CD14-positive monocyte (primary cell): ENCODE results near the gene SLC16A12. TPM values are rescaled to one million over a fixed set of nuclear protein-coding genes. Genes with fewer than 3 reads are reported as not detected.

Source experiments
- DNase-seq, 3 donors: peaks; one replicate each; pipeline ENCODE4 v3.0.0-alpha.2; 2011 to 2022
- H2AFZ ChIP-seq: 2 replicates; pipeline ENCODE4 v1.6.0; 2012; ENCODE audit warnings: mild to moderate bottlenecking, low read depth, low read length, inconsistent platforms; ENCODE audit not compliant: insufficient read depth, poor library complexity, severe bottlenecking
- H3K27ac ChIP-seq, 2 donors: 1 replicate in 1 of 2; 2 replicates in 1 of 2; pipeline ENCODE4 v1.5.1; 2012 to 2013; ENCODE audit warnings: low read length in 2 of 2, control low read depth in 1 of 2, inconsistent platforms in 1 of 2, low read depth in 1 of 2, mild to moderate bottlenecking in 1 of 2
- H3K27me3 ChIP-seq, 2 donors: one replicate each; pipeline versions ENCODE4 v1.6.0 to v1.6.1; 2011 to 2013; ENCODE audit warnings: low read length in 2 of 2; ENCODE audit not compliant: control insufficient read depth in 2 of 2, insufficient read depth in 2 of 2
- H3K36me3 ChIP-seq, 2 donors: replicated peaks in 1 of 2; 1 replicate in 1 of 2; 2 replicates in 1 of 2; pipeline versions ENCODE4 v1.5.1 to v1.6.1; 2012 to 2013; ENCODE audit warnings: low read length in 2 of 2, control low read depth in 1 of 2, inconsistent platforms in 1 of 2, mild to moderate bottlenecking in 1 of 2; ENCODE audit not compliant: insufficient read depth in 2 of 2, control insufficient read depth in 1 of 2
- H3K4me1 ChIP-seq, 2 donors: 1 replicate in 1 of 2; 2 replicates in 1 of 2; pipeline versions ENCODE4 v1.5.1 to v1.6.1; 2012 to 2013; ENCODE audit warnings: low read length in 2 of 2, control low read depth in 1 of 2, inconsistent platforms in 1 of 2, mild to moderate bottlenecking in 1 of 2, moderate library complexity in 1 of 2; ENCODE audit not compliant: insufficient read depth in 2 of 2, control insufficient read depth in 1 of 2
- H3K4me2 ChIP-seq: replicated peaks from 2 replicates; pipeline ENCODE3; 2012; ENCODE audit warnings: low read length, moderate library complexity, mild to moderate bottlenecking; ENCODE audit not compliant: poor library complexity, severe bottlenecking; ENCODE audit errors: extremely low read depth
- H3K4me3 ChIP-seq, 3 experiments: fragments of 200-600 bp in 1 of 3; sonication (generic) in 1 of 3; replicated peaks in 1 of 3; 1 replicate in 2 of 3; 2 replicates in 1 of 3; pipeline ENCODE4 v1.5.1; 2011 to 2013; ENCODE audit warnings: low read length in 3 of 3, mild to moderate bottlenecking in 3 of 3, control low read depth in 2 of 3, low read depth in 2 of 3, inconsistent platforms in 1 of 3, moderate library complexity in 1 of 3
- H3K79me2 ChIP-seq: 2 replicates; pipeline ENCODE4 v1.6.0; 2012; ENCODE audit warnings: mild to moderate bottlenecking, control low read depth, inconsistent platforms, low read length, moderate library complexity; ENCODE audit not compliant: insufficient read depth
- H3K9ac ChIP-seq: 2 replicates; pipeline ENCODE4 v1.6.0; 2017; ENCODE audit warnings: low read length, mild to moderate bottlenecking; ENCODE audit not compliant: insufficient read depth, poor library complexity, severe bottlenecking
- H3K9me3 ChIP-seq, 2 donors: replicated peaks in 1 of 2; 1 replicate in 1 of 2; 2 replicates in 1 of 2; pipeline versions ENCODE4 v1.5.1 to v1.6.1; 2012 to 2013; ENCODE audit warnings: low read length in 2 of 2, control low read depth in 1 of 2; ENCODE audit not compliant: control insufficient read depth in 1 of 2, insufficient read depth in 1 of 2
- H4K20me1 ChIP-seq: 2 replicates; pipeline ENCODE4 v1.6.0; 2012; ENCODE audit warnings: mild to moderate bottlenecking, low read length, control low read depth, moderate library complexity; ENCODE audit not compliant: insufficient read depth
- H3K27ac Mint-ChIP-seq, 7 donors: one replicate each; pipeline ENCODE4 v1.8.0; 2020; ENCODE audit warnings: mild to moderate bottlenecking in 7 of 7, mixed read lengths in 7 of 7, moderate library complexity in 6 of 7, inconsistent platforms in 2 of 7
- H3K27me3 Mint-ChIP-seq, 3 donors: one replicate each; pipeline ENCODE4 v1.8.0; 2021 to 2022; ENCODE audit warnings: low read depth in 3 of 3, mild to moderate bottlenecking in 3 of 3, mixed read lengths in 3 of 3, moderate library complexity in 3 of 3, inconsistent platforms in 1 of 3
- H3K36me3 Mint-ChIP-seq, 2 donors: one replicate each; pipeline ENCODE4 v1.8.0; 2020; ENCODE audit warnings: mixed read lengths in 2 of 2, inconsistent platforms in 1 of 2, mild to moderate bottlenecking in 1 of 2
- H3K4me1 Mint-ChIP-seq: one replicate; pipeline ENCODE4 v1.8.0; 2020; ENCODE audit warnings: mild to moderate bottlenecking, mixed read lengths
- H3K4me3 Mint-ChIP-seq, 2 donors: one replicate each; pipeline ENCODE4 v1.8.0; 2020; ENCODE audit warnings: mild to moderate bottlenecking in 2 of 2, mixed read lengths in 2 of 2, moderate library complexity in 1 of 2
- H3K9me3 Mint-ChIP-seq, 7 donors: one replicate each; pipeline ENCODE4 v1.8.0; 2020 to 2022; ENCODE audit warnings: mixed read lengths in 7 of 7, mild to moderate bottlenecking in 6 of 7, moderate library complexity in 6 of 7, inconsistent platforms in 2 of 7
- CTCF ChIP-seq: fragments of 200-600 bp; IDR thresholded peaks from one replicate; pipeline ENCODE4 v1.8.0; 2022; ENCODE audit warnings: antibody characterized with exemption, mild to moderate bottlenecking
- WGBS: methylation state at CpG from one replicate; pipeline ENCODE4 v1.1.5; 2013; ENCODE audit warnings: missing lambda C conversion rate; ENCODE audit not compliant: insufficient coverage; 5-methylcytosine and 5-hydroxymethylcytosine counted together
- intact Hi-C, 2 donors: fragments of 100-400 bp; cut with micrococcal nuclease; formaldehyde crosslinking; loops; one replicate each; pipeline versions ENCODE4 v1.15.0 to v1.15.1; 2023
- polyA plus RNA-seq, 3 donors: library from polyadenylated mRNA; depleted of rRNA in 1 of 3; unstranded in 2 of 3; stranded (reverse) in 1 of 3; fragments of 300-500 nt in 2 of 3; fragments of >200 nt in 1 of 3; fragmentation: Illumina TruSeq in 2 of 3; gene quantifications; 1 replicate in 2 of 3; 2 replicates in 1 of 3; pipeline ENCODE4 v1.2.3, GENCODE V29; 2012 to 2021

The SLC16A12 gene
- polyA plus RNA-seq, 3 donors, result 0.04 TPM; not detected in 2

GRCh38 chr10:89555688-89556445, 20.5 kb upstream of the SLC16A12 start:
- Mint-ChIP-seq H3K9me3 (peaks cover 0 to 5% (median 0%) of the 10 kb centered on the region in 7 donors), H3K36me3 (no peaks in the 10 kb centered on the region), H3K4me3 (no peak overlapping the region), H3K27ac (no peak overlapping the region), H3K4me1 (no peaks in the 10 kb centered on the region), H3K27me3 (peaks cover 0 to 2% (median 1%) of the 10 kb centered on the region in 3 donors)
- H3K4me2 ChIP-seq, result no peak overlapping the region
- no peak for DNase-seq
- H3K27ac ChIP-seq, result no peak overlapping the region
- intact Hi-C loops, result no loop called here
- H3K27me3 ChIP-seq, result no peaks in the 10 kb centered on the region
- no peaks in the 10 kb centered on the region for H3K79me2 ChIP-seq
- TF ChIP-seq CTCF, result no peak
- no peaks in the 10 kb centered on the region for H3K36me3 ChIP-seq
- H3K4me1 ChIP-seq, result no peaks in the 10 kb centered on the region
- no CpG with 5 or more reads among the region's 7 CpGs for WGBS
- no peak overlapping the region for H2AFZ ChIP-seq
- peaks cover 0 to 4% of the 10 kb centered on the region in 2 donors for H3K9me3 ChIP-seq
- H4K20me1 ChIP-seq, result no peaks in the 10 kb centered on the region
- no peak overlapping the region for H3K4me3 ChIP-seq
- no peak overlapping the region for H3K9ac ChIP-seq

GRCh38 chr10:89554433-89554832, 19.0 kb upstream of the SLC16A12 start:
- peaks cover 0 to 4% of the 10 kb centered on the region in 2 donors for H3K9me3 ChIP-seq
- H3K36me3 ChIP-seq, result no peaks in the 10 kb centered on the region
- H3K27me3 Mint-ChIP-seq, result peaks cover 0 to 1% (median 1%) of the 10 kb centered on the region in 3 donors
- H3K27ac ChIP-seq, result no peak overlapping the region
- H3K4me3 Mint-ChIP-seq, result no peak overlapping the region
- H4K20me1 ChIP-seq, result no peaks in the 10 kb centered on the region
- intact Hi-C loops, result no loop called here
- H3K4me3 ChIP-seq, result no peak overlapping the region
- TF ChIP-seq CTCF, result no peak
- peaks cover 0 to 5% (median 0%) of the 10 kb centered on the region in 7 donors for H3K9me3 Mint-ChIP-seq
- no CpG with 5 or more reads among the region's 1 CpG for WGBS
- H3K79me2 ChIP-seq, result no peaks in the 10 kb centered on the region
- H2AFZ ChIP-seq, result no peak overlapping the region
- no peak overlapping the region for H3K4me2 ChIP-seq
- H3K27ac Mint-ChIP-seq, result no peak overlapping the region
- H3K4me1 ChIP-seq, result no peaks in the 10 kb centered on the region
- H3K9ac ChIP-seq, result no peak overlapping the region
- H3K36me3 Mint-ChIP-seq, result no peaks in the 10 kb centered on the region
- H3K4me1 Mint-ChIP-seq, result no peaks in the 10 kb centered on the region
- no peak for DNase-seq
- H3K27me3 ChIP-seq, result no peaks in the 10 kb centered on the region
